K562 (cell line): ENCODE measurements around the gene SCYL1. TPM values are rescaled to one million over a fixed set of nuclear protein-coding genes. Genes with fewer than 3 reads are reported as not detected.

Experiments
- ATF1 ChIP-seq, 2 experiments: fragments of 450-650 bp in 1 of 2; IDR thresholded peaks; 2 replicates each; pipeline ENCODE4 v1.6.1; 2016; ENCODE audit warnings: missing compliant biosample characterization in 1 of 2, missing genetic modification characterization in 1 of 2
- BCOR ChIP-seq: fragments of 450-650 bp; IDR thresholded peaks from 2 replicates; pipeline ENCODE4 v1.6.1; 2016
- BHLHE40 ChIP-seq: IDR thresholded peaks from 2 replicates; pipeline ENCODE4 v1.6.1; 2011; ENCODE audit warnings: low read length, improper control_type of control experiment
- CREB1 ChIP-seq, 2 experiments: sonication (generic) in 1 of 2; formaldehyde crosslinking in 1 of 2; IDR thresholded peaks; 2 replicates each; pipeline versions ENCODE4 v1.6.1 to v1.8.0; 2012 to 2022; ENCODE audit warnings: inconsistent platforms in 1 of 2, mild to moderate bottlenecking in 1 of 2, missing genetic modification reagents in 1 of 2, moderate library complexity in 1 of 2
- MAZ ChIP-seq, 2 experiments: fragments of 450-650 bp in 1 of 2; sonication (generic) in 1 of 2; formaldehyde crosslinking; IDR thresholded peaks in 1 of 2; conservative IDR thresholded peaks in 1 of 2; 2 replicates each; pipeline versions ENCODE4 v1.4.0 to v1.5.0; 2020; ENCODE audit warnings: mild to moderate bottlenecking in 1 of 2, missing genetic modification reagents in 1 of 2
- NFXL1 ChIP-seq: fragments of 450-650 bp; formaldehyde crosslinking; IDR thresholded peaks from 2 replicates; pipeline ENCODE4 v1.4.0; 2021; ENCODE audit warnings: mild to moderate bottlenecking
- PCBP2 ChIP-seq: fragments of 200-400 bp; formaldehyde crosslinking; IDR thresholded peaks from 2 replicates; pipeline ENCODE4 v1.6.1; 2018; ENCODE audit warnings: low read length, low read depth, mild to moderate bottlenecking, moderate library complexity; ENCODE audit not compliant: poor library complexity, severe bottlenecking
- RBM14 ChIP-seq: fragments of 200-400 bp; formaldehyde crosslinking; IDR thresholded peaks from 2 replicates; pipeline ENCODE4 v1.6.1; 2018; ENCODE audit warnings: low read depth, mild to moderate bottlenecking, low read length, moderate library complexity, borderline replicate concordance; ENCODE audit not compliant: insufficient read depth
- RBM34 ChIP-seq: fragments of 200-400 bp; formaldehyde crosslinking; IDR thresholded peaks from 2 replicates; pipeline ENCODE4 v1.6.1; 2018; ENCODE audit warnings: low read length, borderline replicate concordance; ENCODE audit not compliant: insufficient read depth
- RHOXF2B ChIP-seq: fragments of 250-450 bp; sonication (Bioruptor Pico); conservative IDR thresholded peaks from 2 replicates; pipeline ENCODE4 v1.5.1; 2021
- SAP30 ChIP-seq: fragments of 200-600 bp; sonication (generic); IDR thresholded peaks from 2 replicates; pipeline ENCODE4 v1.6.1; 2012; ENCODE audit warnings: borderline replicate concordance, low read depth, mild to moderate bottlenecking, moderate library complexity, low read length, control low read depth, inconsistent platforms; ENCODE audit not compliant: insufficient read depth, poor library complexity, severe bottlenecking
- SLC30A9 ChIP-seq: fragments of 250-450 bp; sonication (Bioruptor Pico); IDR thresholded peaks from 2 replicates; pipeline ENCODE4 v1.8.0; 2022; ENCODE audit warnings: mild to moderate bottlenecking, moderate library complexity
- USF2 ChIP-seq: sonication (generic); formaldehyde crosslinking; IDR thresholded peaks from 2 replicates; pipeline ENCODE4 v1.5.0; 2020; ENCODE audit warnings: missing genetic modification reagents
- ZBED1 ChIP-seq: IDR thresholded peaks from 2 replicates; pipeline ENCODE4 v1.6.1; 2014
- ZNF12 ChIP-seq: sonication (generic); formaldehyde crosslinking; IDR thresholded peaks from 2 replicates; pipeline ENCODE4 v1.4.0; 2020; ENCODE audit warnings: mild to moderate bottlenecking, missing genetic modification reagents
- ZNF24 ChIP-seq: fragments of 450-650 bp; IDR thresholded peaks from 2 replicates; pipeline ENCODE4 v1.6.1; 2016
- ZNF780A ChIP-seq: fragments of 250-450 bp; sonication (Bioruptor Pico); IDR thresholded peaks from 2 replicates; pipeline ENCODE4 v1.5.0; 2021; ENCODE audit warnings: mild to moderate bottlenecking
- polyA plus RNA-seq, 8 experiments: library from polyadenylated mRNA; depleted of rRNA in 4 of 8; stranded (reverse) in 5 of 8; unstranded in 3 of 8; fragments of >200 nt; fragmentation: Nextera tagmentation in 2 of 8; fragmentation: Illumina TruSeq in 1 of 8; extraction: Ambion mirVana in 2 of 8; extraction: Trizol in 1 of 8; gene quantifications; 2 replicates each; pipeline versions ENCODE4 v1.2.1 to v1.2.3, GENCODE V29; 2011 to 2014; ENCODE audit warnings: inconsistent platforms in 1 of 8, missing spikeins in 1 of 8
- total RNA-seq, 7 experiments: library from RNA; depleted of rRNA in 6 of 7; stranded (reverse); fragments of >200 nt in 6 of 7; fragmentation: Illumina TruSeq in 2 of 7; extraction: Trizol in 2 of 7; gene quantifications; 2 replicates each; pipeline versions ENCODE4 v1.2.1 to v1.2.3, GENCODE V29; 2011 to 2021; ENCODE audit warnings: low replicate concordance in 1 of 7
- TF ChIP-seq, protein P1 (sequence below): fragments of 450-650 bp; formaldehyde crosslinking; IDR thresholded peaks from 2 replicates; pipeline ENCODE4 v1.4.0; 2020; ENCODE audit warnings: mild to moderate bottlenecking, moderate library complexity
- TF ChIP-seq, protein P2 (sequence below), 3 experiments: fragments of 200-800 bp in 1 of 3; fragments of 250-450 bp in 1 of 3; fragments of 450-650 bp in 1 of 3; sonication (Bioruptor Pico) in 1 of 3; sonication (Bioruptor generic) in 1 of 3; formaldehyde crosslinking in 1 of 3; IDR thresholded peaks; 2 replicates each; pipeline versions ENCODE4 v1.6.1 to v1.8.0; 2016 to 2022; ENCODE audit warnings: mild to moderate bottlenecking in 2 of 3, missing genetic modification characterization in 2 of 3, missing compliant biosample characterization in 1 of 3, moderate library complexity in 1 of 3
- TF ChIP-seq, protein P3 (sequence below): fragments of 250-450 bp; sonication (Bioruptor Pico); IDR thresholded peaks from 2 replicates; pipeline ENCODE4 v1.9.0; 2021; ENCODE audit warnings: mild to moderate bottlenecking
- TF ChIP-seq, protein P4 (sequence below), 2 experiments: IDR thresholded peaks; 2 replicates each; pipeline ENCODE4 v1.6.1; 2011; ENCODE audit warnings: borderline replicate concordance in 1 of 2, control low read depth in 1 of 2, low read depth in 1 of 2, low read length in 1 of 2, mild to moderate bottlenecking in 1 of 2, mixed read lengths in 1 of 2, moderate library complexity in 1 of 2; ENCODE audit not compliant: insufficient read depth in 1 of 2, insufficient read length in 1 of 2, poor library complexity in 1 of 2, severe bottlenecking in 1 of 2; ENCODE audit errors: extremely low read depth in 1 of 2

The SCYL1 gene
- total and polyA plus RNA-seq, 9 of the 15 experiments (the other 6 are each of a cell fraction or from before 2014, with no cell fraction given), result 1.9 to 145 (median 57.6) TPM

DNA sequence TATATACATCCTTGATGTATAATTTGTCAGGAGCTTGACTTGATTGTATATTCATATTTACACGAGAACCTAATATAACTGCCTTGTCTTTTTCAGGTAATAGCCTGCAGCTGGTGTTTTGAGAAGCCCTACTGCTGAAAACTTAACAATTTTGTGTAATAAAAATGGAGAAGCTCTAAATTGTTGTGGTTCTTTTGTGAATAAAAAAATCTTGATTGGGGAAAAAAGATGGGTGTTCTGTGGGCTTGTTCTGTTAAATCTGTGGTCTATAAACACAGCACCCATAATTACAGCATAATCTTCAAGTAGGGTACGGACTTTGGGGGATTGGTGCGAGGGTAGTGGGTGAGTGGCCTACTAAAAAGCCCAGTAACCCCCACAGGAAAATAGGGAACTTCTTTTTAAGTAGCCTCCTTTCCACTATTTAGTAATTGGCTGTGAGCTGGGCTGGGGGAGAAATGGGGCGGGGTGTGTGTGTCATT is 18.6 kb upstream of the SCYL1 start (continued):
- TF ChIP-seq, protein P1, sequence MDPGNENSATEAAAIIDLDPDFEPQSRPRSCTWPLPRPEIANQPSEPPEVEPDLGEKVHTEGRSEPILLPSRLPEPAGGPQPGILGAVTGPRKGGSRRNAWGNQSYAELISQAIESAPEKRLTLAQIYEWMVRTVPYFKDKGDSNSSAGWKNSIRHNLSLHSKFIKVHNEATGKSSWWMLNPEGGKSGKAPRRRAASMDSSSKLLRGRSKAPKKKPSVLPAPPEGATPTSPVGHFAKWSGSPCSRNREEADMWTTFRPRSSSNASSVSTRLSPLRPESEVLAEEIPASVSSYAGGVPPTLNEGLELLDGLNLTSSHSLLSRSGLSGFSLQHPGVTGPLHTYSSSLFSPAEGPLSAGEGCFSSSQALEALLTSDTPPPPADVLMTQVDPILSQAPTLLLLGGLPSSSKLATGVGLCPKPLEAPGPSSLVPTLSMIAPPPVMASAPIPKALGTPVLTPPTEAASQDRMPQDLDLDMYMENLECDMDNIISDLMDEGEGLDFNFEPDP, result no peak
- no peak for TF ChIP-seq USF2 (CRISPR knock-in tag)
- TF ChIP-seq SLC30A9, result no peak
- TF ChIP-seq MAZ (CRISPR knock-in tag; conservative IDR thresholded peaks at IDR 0.05 in 1 of 2, IDR thresholded peaks at IDR 0.05 in 1 of 2), result no peak
- peak; percentile 93 for TF ChIP-seq PCBP2
- no peak for TF ChIP-seq ZNF780A
- TF ChIP-seq, protein P2, sequence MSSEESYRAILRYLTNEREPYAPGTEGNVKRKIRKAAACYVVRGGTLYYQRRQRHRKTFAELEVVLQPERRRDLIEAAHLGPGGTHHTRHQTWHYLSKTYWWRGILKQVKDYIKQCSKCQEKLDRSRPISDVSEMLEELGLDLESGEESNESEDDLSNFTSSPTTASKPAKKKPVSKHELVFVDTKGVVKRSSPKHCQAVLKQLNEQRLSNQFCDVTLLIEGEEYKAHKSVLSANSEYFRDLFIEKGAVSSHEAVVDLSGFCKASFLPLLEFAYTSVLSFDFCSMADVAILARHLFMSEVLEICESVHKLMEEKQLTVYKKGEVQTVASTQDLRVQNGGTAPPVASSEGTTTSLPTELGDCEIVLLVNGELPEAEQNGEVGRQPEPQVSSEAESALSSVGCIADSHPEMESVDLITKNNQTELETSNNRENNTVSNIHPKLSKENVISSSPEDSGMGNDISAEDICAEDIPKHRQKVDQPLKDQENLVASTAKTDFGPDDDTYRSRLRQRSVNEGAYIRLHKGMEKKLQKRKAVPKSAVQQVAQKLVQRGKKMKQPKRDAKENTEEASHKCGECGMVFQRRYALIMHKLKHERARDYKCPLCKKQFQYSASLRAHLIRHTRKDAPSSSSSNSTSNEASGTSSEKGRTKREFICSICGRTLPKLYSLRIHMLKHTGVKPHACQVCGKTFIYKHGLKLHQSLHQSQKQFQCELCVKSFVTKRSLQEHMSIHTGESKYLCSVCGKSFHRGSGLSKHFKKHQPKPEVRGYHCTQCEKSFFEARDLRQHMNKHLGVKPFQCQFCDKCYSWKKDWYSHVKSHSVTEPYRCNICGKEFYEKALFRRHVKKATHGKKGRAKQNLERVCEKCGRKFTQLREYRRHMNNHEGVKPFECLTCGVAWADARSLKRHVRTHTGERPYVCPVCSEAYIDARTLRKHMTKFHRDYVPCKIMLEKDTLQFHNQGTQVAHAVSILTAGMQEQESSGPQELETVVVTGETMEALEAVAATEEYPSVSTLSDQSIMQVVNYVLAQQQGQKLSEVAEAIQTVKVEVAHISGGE (CRISPR knock-in tag; IDR thresholded peaks at IDR 0.05), result no peak
- no peak for TF ChIP-seq NFXL1 (CRISPR knock-in tag)
- no peak for TF ChIP-seq CREB1 (IDR thresholded peaks at IDR 0.05)
- TF ChIP-seq CREB1 (CRISPR knock-in tag; IDR thresholded peaks at IDR 0.05), result no peak
- no peak for TF ChIP-seq ZNF12 (CRISPR knock-in tag)
- TF ChIP-seq RBM14, result no peak
- TF ChIP-seq, protein P3, sequence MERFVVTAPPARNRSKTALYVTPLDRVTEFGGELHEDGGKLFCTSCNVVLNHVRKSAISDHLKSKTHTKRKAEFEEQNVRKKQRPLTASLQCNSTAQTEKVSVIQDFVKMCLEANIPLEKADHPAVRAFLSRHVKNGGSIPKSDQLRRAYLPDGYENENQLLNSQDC, result no peak
- TF ChIP-seq ZBED1, result no peak
- TF ChIP-seq ATF1 (CRISPR knock-in tag; IDR thresholded peaks at IDR 0.05), result no peak
- no peak for TF ChIP-seq ATF1 (tag; IDR thresholded peaks at IDR 0.05)
- TF ChIP-seq, protein P4, sequence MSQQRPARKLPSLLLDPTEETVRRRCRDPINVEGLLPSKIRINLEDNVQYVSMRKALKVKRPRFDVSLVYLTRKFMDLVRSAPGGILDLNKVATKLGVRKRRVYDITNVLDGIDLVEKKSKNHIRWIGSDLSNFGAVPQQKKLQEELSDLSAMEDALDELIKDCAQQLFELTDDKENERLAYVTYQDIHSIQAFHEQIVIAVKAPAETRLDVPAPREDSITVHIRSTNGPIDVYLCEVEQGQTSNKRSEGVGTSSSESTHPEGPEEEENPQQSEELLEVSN (IDR thresholded peaks at IDR 0.05; ENCODE audit: borderline replicate concordance in 1 of 2, extremely low read depth in 1 of 2, insufficient read depth in 1 of 2, insufficient read length in 1 of 2, low read depth in 1 of 2, low read length in 1 of 2, poor library complexity in 1 of 2, severe bottlenecking in 1 of 2), result no peak
- no peak for TF ChIP-seq RHOXF2B (CRISPR knock-in tag)
- no peak for TF ChIP-seq ZNF24
- TF ChIP-seq BHLHE40, result no peak
- no peak for TF ChIP-seq SAP30
- TF ChIP-seq BCOR, result no peak
- TF ChIP-seq RBM34, result no peak
